Common myeloid progenitor, CD34-positive (primary cell): ENCODE data around the gene PEX5L.
"Not testable (repeated sequence)": the region's sequence is repeated elsewhere in the genome, so short reads cannot be mapped to it uniquely, and the experiment has no call there.

ENCODE experiments used
- CTCF ChIA-PET: fragments of 350-600 bp; sonication (Branson Sonifier 250); formaldehyde crosslinking; loops from one replicate; lab custom pipeline; 2021; ENCODE audit warnings: antibody characterized with exemption; lab: Charles Lee
- POLR2A ChIA-PET: fragments of 350-600 bp; sonication (Branson Sonifier 250); formaldehyde crosslinking; loops from one replicate; lab custom pipeline; 2021; ENCODE audit warnings: antibody characterized with exemption; lab: Charles Lee
- DNase-seq, 3 donors: peaks; one replicate each; pipeline versions ENCODE4 v3.0.0 to v3.0.0-alpha.2; 2013
- H3K27ac ChIP-seq, 2 experiments: 1 replicate in 1 of 2; 2 replicates in 1 of 2; pipeline ENCODE4 v1.7.0; 2013; ENCODE audit warnings: inconsistent platforms in 2 of 2, low read length in 2 of 2, mild to moderate bottlenecking in 2 of 2, low read depth in 1 of 2, moderate library complexity in 1 of 2; ENCODE audit not compliant: severe bottlenecking in 2 of 2, insufficient read depth in 1 of 2, poor library complexity in 1 of 2
- H3K27me3 ChIP-seq, 5 experiments: replicated peaks in 2 of 5; 1 replicate in 3 of 5; 2 replicates in 2 of 5; pipeline versions ENCODE4 v1.6.1 to v1.7.0; 2013; ENCODE audit warnings: low read length in 4 of 5, mild to moderate bottlenecking in 2 of 5, moderate library complexity in 2 of 5, inconsistent platforms in 1 of 5; ENCODE audit not compliant: insufficient read depth in 5 of 5, control insufficient read depth in 4 of 5
- H3K36me3 ChIP-seq, 4 experiments: 1 replicate in 2 of 4; 2 replicates in 2 of 4; pipeline versions ENCODE4 v1.6.1 to v1.7.0; 2013; ENCODE audit warnings: low read length in 3 of 4, control low read depth in 1 of 4, mild to moderate bottlenecking in 1 of 4; ENCODE audit not compliant: control insufficient read depth in 4 of 4, insufficient read depth in 4 of 4
- H3K4me1 ChIP-seq, 4 experiments: 1 replicate in 3 of 4; 2 replicates in 1 of 4; pipeline versions ENCODE4 v1.6.1 to v1.7.1; 2013; ENCODE audit warnings: low read length in 3 of 4, mild to moderate bottlenecking in 3 of 4, control low read depth in 1 of 4, inconsistent platforms in 1 of 4, moderate library complexity in 1 of 4; ENCODE audit not compliant: control insufficient read depth in 4 of 4, insufficient read depth in 4 of 4; ENCODE audit errors: control extremely low read depth in 1 of 4
- H3K4me3 ChIP-seq, 7 experiments: 1 replicate in 4 of 7; 2 replicates in 3 of 7; pipeline versions ENCODE4 v1.5.1 to v1.7.0; 2013; ENCODE audit warnings: mild to moderate bottlenecking in 7 of 7, low read length in 6 of 7, moderate library complexity in 6 of 7, inconsistent platforms in 2 of 7, low read depth in 2 of 7, control low read depth in 1 of 7; ENCODE audit not compliant: insufficient read depth in 4 of 7, control insufficient read depth in 1 of 7; ENCODE audit errors: extremely low read depth in 1 of 7
- H3K9me3 ChIP-seq, 5 experiments: 1 replicate in 4 of 5; 2 replicates in 1 of 5; pipeline versions ENCODE4 v1.6.1 to v1.7.1; 2013; ENCODE audit warnings: low read length in 4 of 5, mild to moderate bottlenecking in 2 of 5, inconsistent platforms in 1 of 5, low read depth in 1 of 5, moderate library complexity in 1 of 5; ENCODE audit not compliant: control insufficient read depth in 4 of 5, insufficient read depth in 2 of 5; ENCODE audit errors: control extremely low read depth in 1 of 5
- WGBS: methylation state at CpG from one replicate; pipeline ENCODE4 v1.1.5; 2013; ENCODE audit not compliant: insufficient coverage; 5-methylcytosine and 5-hydroxymethylcytosine counted together

Gene PEX5L

DNA sequence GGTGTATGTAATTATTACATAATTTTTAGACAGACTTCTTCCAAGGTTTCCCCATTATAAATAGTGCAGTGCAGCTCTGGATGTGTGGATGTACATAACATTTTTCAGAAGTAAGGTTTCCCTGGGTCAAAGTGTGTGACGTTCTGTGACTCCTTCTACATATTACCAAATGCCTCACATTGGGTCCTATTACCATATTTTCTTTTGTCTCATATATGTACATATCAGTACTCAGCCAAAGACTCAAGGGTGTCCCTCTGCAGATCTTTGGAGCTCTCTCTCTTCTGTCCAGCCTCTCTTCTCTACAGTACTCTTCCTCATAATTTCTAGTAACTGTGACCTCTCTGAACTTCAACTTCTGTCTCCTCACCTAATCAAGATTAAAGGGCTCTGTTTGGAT, 31.3 kb upstream of the PEX5L start:
- POLR2A ChIA-PET, result no interaction called here
- Histone ChIP-seq H3K4me3 (no peak overlapping the region), H3K27me3 (no peaks in the 10 kb centered on the region), H3K9me3 (no peaks in the 10 kb centered on the region), H3K36me3 (no peaks in the 10 kb centered on the region), H3K4me1 (no peaks in the 10 kb centered on the region), H3K27ac (no peak overlapping the region)
- WGBS, result 82% methylated on average over 1 of the region's 1 CpG
- CTCF ChIA-PET, result no interaction called here
- DNase-seq, result no peak

DNA sequence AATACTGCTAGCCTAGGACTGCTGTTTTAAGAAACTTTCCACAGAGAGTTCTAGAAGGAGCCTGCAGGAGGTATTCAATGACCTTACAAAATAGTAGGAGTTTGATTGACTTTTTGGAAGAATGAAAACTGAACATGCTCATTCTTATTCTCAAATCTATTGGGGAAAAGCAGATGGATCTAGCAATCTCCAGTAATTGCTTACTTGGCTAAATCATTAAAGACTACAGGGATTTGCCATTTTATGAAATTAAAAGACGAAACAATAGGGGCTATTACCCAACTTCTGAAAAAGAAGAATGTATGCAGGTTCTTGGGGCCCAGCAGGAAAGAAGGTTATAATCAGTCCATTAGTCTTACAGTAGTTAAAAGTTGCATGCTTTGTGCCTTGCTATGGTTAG, 29.9 kb upstream of the PEX5L start:
- no peaks in the 10 kb centered on the region for H3K4me1 ChIP-seq
- H3K27me3 ChIP-seq, result no peaks in the 10 kb centered on the region
- no peak for DNase-seq
- no peaks in the 10 kb centered on the region for H3K36me3 ChIP-seq
- H3K9me3 ChIP-seq, result no peaks in the 10 kb centered on the region
- POLR2A ChIA-PET, result no interaction called here
- H3K27ac ChIP-seq, result no peak overlapping the region
- H3K4me3 ChIP-seq, result no peak overlapping the region
- 100% methylated on average over 1 of the region's 1 CpG for WGBS
- CTCF ChIA-PET, result no interaction called here

DNA sequence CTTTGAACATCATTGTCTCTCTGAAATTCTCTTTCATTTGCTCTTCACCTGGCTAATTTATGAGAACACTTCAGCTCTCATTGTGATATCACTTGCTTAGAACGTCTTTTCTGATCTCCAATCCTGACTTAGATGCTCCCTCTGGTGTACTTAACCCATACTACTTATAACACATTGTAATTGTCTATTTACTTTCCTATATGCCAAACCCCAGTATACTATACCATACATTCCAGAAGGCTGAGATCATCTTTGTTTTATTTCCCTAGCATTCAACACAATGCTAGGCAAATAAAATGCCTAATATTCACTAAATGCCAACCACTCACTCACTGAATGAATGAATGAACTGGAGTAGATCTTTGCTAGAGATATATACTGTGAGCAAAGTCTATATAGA, 27.0 kb upstream of the PEX5L start:
- DNase-seq, result no peak
- no peaks in the 10 kb centered on the region for H3K9me3 ChIP-seq
- WGBS, result 75% methylated on average over 1 of the region's 1 CpG
- H3K36me3 ChIP-seq, result no peaks in the 10 kb centered on the region
- H3K4me1 ChIP-seq, result no peaks in the 10 kb centered on the region
- H3K27me3 ChIP-seq, result no peaks in the 10 kb centered on the region
- POLR2A ChIA-PET, result no interaction called here
- H3K4me3 ChIP-seq, result no peak overlapping the region
- CTCF ChIA-PET, result no interaction called here
- H3K27ac ChIP-seq, result no peak overlapping the region

DNA sequence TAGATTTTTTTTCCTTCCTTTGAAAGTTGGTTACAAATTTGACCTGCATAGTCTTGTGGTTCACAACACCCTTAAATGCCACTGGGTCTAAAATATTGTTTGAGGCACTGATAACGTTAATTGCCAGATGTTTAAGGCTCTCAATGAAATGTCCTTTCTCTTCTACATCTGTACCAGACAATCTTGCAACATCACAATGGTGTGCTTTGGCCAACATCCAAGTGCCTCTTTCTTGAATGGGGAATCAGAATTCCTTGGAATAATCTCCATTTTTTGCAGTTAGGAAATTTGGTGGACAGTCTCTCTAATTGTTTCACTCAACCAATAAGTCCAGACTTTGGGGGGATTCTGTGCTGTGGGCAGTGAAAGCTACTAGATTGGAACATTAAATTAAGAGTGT, 26.0 kb upstream of the PEX5L start:
- Histone ChIP-seq H3K27me3 (no peaks in the 10 kb centered on the region), H3K27ac (no peak overlapping the region), H3K4me1 (no peaks in the 10 kb centered on the region), H3K36me3 (no peaks in the 10 kb centered on the region), H3K4me3 (no peak overlapping the region), H3K9me3 (no peaks in the 10 kb centered on the region)
- DNase-seq, result no peak
- WGBS, result 100% methylated on average over 1 of the region's 1 CpG
- ChIA-PET CTCF (no interaction called here), POLR2A (no interaction called here)

DNA sequence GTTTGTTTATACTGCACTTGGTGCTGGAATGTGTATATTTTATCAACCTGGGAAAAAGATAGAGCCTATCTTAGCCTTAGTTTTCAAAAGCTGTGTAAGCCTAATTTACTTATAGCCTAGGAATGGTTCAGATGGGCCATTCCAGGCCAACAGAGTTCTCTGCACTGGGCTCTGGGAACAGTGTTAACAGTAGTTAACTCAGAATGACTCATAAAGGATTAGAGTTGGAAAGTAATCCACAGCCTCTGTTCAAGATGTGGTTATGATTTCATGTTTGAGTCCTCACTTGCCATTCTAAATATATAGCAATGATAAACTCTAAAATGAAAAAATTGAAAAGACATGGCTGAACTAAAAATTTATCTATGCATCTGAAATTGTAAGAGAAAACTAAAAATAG, 22.6 kb upstream of the PEX5L start:
- Histone ChIP-seq H3K4me1 (no peaks in the 10 kb centered on the region), H3K27me3 (no peaks in the 10 kb centered on the region), H3K36me3 (no peaks in the 10 kb centered on the region), H3K27ac (no peak overlapping the region), H3K4me3 (no peak overlapping the region), H3K9me3 (no peaks in the 10 kb centered on the region)
- CTCF ChIA-PET, result no interaction called here
- DNase-seq, result no peak
- POLR2A ChIA-PET, result no interaction called here

DNA sequence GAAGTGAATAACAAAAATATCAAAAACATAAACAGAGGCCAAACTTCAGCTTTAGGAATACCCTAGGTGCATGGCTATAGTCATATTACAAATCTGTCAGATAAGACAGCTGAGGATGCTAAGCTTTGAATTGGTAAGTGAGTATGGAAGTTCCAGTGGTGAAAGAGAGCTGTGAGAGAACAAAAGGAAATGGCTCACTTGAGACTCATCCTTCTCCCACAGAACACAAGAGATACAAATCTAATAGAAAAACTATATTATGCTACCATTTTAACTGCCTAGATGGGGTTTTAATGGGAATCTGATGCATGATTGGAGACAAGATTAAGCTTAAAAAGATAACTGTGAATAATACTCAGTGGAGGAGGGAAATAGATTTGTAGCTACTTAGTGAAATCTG, 21.5 kb upstream of the PEX5L start:
- H3K9me3 ChIP-seq, result no peaks in the 10 kb centered on the region
- no peaks in the 10 kb centered on the region for H3K4me1 ChIP-seq
- no peaks in the 10 kb centered on the region for H3K27me3 ChIP-seq
- H3K27ac ChIP-seq, result no peak overlapping the region
- ChIA-PET POLR2A (no interaction called here), CTCF (no interaction called here)
- no peak overlapping the region for H3K4me3 ChIP-seq
- no peaks in the 10 kb centered on the region for H3K36me3 ChIP-seq
- no peak for DNase-seq

DNA sequence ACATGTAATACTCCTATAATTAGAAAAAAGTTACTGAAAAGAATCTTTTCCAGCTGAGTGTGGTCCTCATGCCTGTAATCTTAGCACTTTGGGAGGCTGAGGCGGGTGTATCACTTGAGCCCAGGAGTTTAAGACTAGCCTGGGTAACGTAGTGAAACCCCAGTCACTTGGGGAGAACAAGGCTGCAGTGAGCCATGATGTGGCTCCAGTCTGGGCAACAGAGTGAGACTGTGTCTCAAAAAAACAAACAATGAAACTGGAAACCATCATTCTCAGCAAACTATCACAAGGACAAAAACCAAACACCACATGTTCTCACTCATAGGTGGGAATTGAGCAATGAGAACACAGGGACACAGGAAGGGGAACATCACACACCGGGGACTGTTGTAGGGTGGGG, 18.9 kb upstream of the PEX5L start:
- H3K4me1 ChIP-seq, DNase-seq, H3K27me3 ChIP-seq, H3K27ac ChIP-seq, H3K36me3 ChIP-seq, POLR2A ChIA-PET, CTCF ChIA-PET, H3K9me3 ChIP-seq, H3K4me3 ChIP-seq: not testable (repeated sequence)
- WGBS, result 100% methylated on average over 2 of the region's 3 CpGs
